ENCODE measurements around the gene KRTAP21-2.
"Not testable (repeated sequence)": the region's sequence is repeated elsewhere in the genome, so short reads cannot be mapped to it uniquely, and the experiment has no call there.

The KRTAP21-2 gene

GRCh38 chr21:30747159-30747558 is at the start of gene KRTAP21-2:
Gene KRTAP21-2 (minus strand): TSS chr21:30747259. CDS start chr21:30747202, 57 bp downstream.
- in situ Hi-C loops (cut with MboI; ENCODE audit: low sequenced_read_pairs) = no loop called here
- Histone ChIP-seq H3K27me3 (ENCODE audit: low read depth) (no peaks in the 10 kb centered on the region), H3K36me3 (replicated peaks) (no peaks in the 10 kb centered on the region), H3K9me3 (peaks cover 4% of the 10 kb centered on the region; the same call in 1 of the 2 replicates), H3K4me1 (no peaks in the 10 kb centered on the region), H3K4me3 (no peak within 1 kb of the TSS)
- no peak for DNase-seq (ENCODE audit: low spot score in 2 of 2)

- Histone ChIP-seq H3K36me3 (replicated peaks) (no peaks in the 10 kb centered on the region), H3K4me1 (no peaks in the 10 kb centered on the region), H3K27me3 (ENCODE audit: low read depth) (no peaks in the 10 kb centered on the region), H3K4me3 (no peak overlapping the region), H3K9me3 (peaks cover 2% of the 10 kb centered on the region; the same call in 1 of the 2 replicates)
- no peak for DNase-seq (ENCODE audit: low spot score in 2 of 2)
- in situ Hi-C loops (cut with MboI; ENCODE audit: low sequenced_read_pairs) = no loop called here
Observed at GRCh38 chr21:30793581-30794314, 46.7 kb upstream of the KRTAP21-2 start.

GRCh38 chr21:30779249-30779648 is 32.2 kb upstream of the KRTAP21-2 start:
- H3K4me1 ChIP-seq = no peaks in the 10 kb centered on the region

GRCh38 chr21:30769724-30770431 is 22.8 kb upstream of the KRTAP21-2 start:
- Histone ChIP-seq H3K4me1 (no peaks in the 10 kb centered on the region), H3K36me3 (replicated peaks) (no peaks in the 10 kb centered on the region), H3K27me3 (ENCODE audit: low read depth) (no peaks in the 10 kb centered on the region), H3K4me3 (no peak overlapping the region), H3K9me3 (0 out of 2 replicates have a peak, but pooled peaks cover 2% of the 10 kb centered on the region)
- DNase-seq (ENCODE audit: low spot score in 2 of 2) = no peak
- in situ Hi-C loops (cut with MboI; ENCODE audit: low sequenced_read_pairs) = no loop called here

More at GRCh38 chr21:30779249-30779648, 32.2 kb upstream of the KRTAP21-2 start:
- H3K27me3 ChIP-seq (ENCODE audit: low read depth) = no peaks in the 10 kb centered on the region
- H3K9me3 ChIP-seq = peaks cover 3% of the 10 kb centered on the region; the same call in 1 of the 2 replicates
- no peaks in the 10 kb centered on the region for H3K36me3 ChIP-seq (replicated peaks)
- no peak for DNase-seq (ENCODE audit: low spot score in 2 of 2)
- in situ Hi-C loops (cut with MboI; ENCODE audit: low sequenced_read_pairs) = no loop called here
- no peak overlapping the region for H3K4me3 ChIP-seq

GRCh38 chr21:30760776-30761175 is 13.7 kb upstream of the KRTAP21-2 start:
- Histone ChIP-seq H3K4me3 (no peak overlapping the region), H3K9me3 (peaks cover 4% of the 10 kb centered on the region; the same call in 1 of the 2 replicates), H3K4me1 (no peaks in the 10 kb centered on the region), H3K27me3 (ENCODE audit: low read depth) (no peaks in the 10 kb centered on the region), H3K36me3 (replicated peaks) (no peaks in the 10 kb centered on the region)
- DNase-seq (ENCODE audit: low spot score in 2 of 2) = no peak
- in situ Hi-C loops (cut with MboI; ENCODE audit: low sequenced_read_pairs) = no loop called here

GRCh38 chr21:30758306-30758705 is 11.2 kb upstream of the KRTAP21-2 start:
- no peaks in the 10 kb centered on the region for H3K27me3 ChIP-seq (ENCODE audit: low read depth)
- peaks cover 4% of the 10 kb centered on the region; the same call in 1 of the 2 replicates for H3K9me3 ChIP-seq
- no peak for DNase-seq (ENCODE audit: low spot score in 2 of 2)
- H3K4me3 ChIP-seq = no peak overlapping the region
- in situ Hi-C loops (cut with MboI; ENCODE audit: low sequenced_read_pairs) = no loop called here
- no peaks in the 10 kb centered on the region for H3K36me3 ChIP-seq (replicated peaks)
- H3K4me1 ChIP-seq = no peaks in the 10 kb centered on the region

GRCh38 chr21:30755328-30755727 is 8.3 kb upstream of the KRTAP21-2 start, which contains the start of gene KRTAP21-1:
Gene KRTAP21-1 (minus strand): TSS chr21:30755428. CDS start chr21:30755378, 50 bp downstream.
- H3K4me3 ChIP-seq; H3K9me3 ChIP-seq; H3K36me3 ChIP-seq (replicated peaks); H3K27me3 ChIP-seq (ENCODE audit: low read depth); DNase-seq (ENCODE audit: low spot score in 2 of 2); H3K4me1 ChIP-seq; in situ Hi-C loops (cut with MboI; ENCODE audit: low sequenced_read_pairs): not testable (repeated sequence)

- in situ Hi-C loops (cut with MboI; ENCODE audit: low sequenced_read_pairs) = no loop called here
- Histone ChIP-seq H3K9me3 (peaks cover 2% of the 10 kb centered on the region; the same call in 1 of the 2 replicates), H3K4me1 (no peaks in the 10 kb centered on the region; the same call in 1 of the 2 replicates), H3K4me3 (no peak overlapping the region), H3K36me3 (replicated peaks) (no peaks in the 10 kb centered on the region), H3K27me3 (ENCODE audit: low read depth) (no peaks in the 10 kb centered on the region)
- DNase-seq (ENCODE audit: low spot score in 2 of 2) = no peak
Observed at GRCh38 chr21:30740462-30740861, 6.6 kb downstream of the KRTAP21-2 start.

GRCh38 chr21:30733026-30733425 is 14.0 kb downstream of the KRTAP21-2 start:
- Histone ChIP-seq H3K27me3 (ENCODE audit: low read depth) (no peaks in the 10 kb centered on the region), H3K9me3 (no peaks in the 10 kb centered on the region; the same call in 1 of the 2 replicates), H3K4me1 (no peaks in the 10 kb centered on the region; the same call in 1 of the 2 replicates), H3K4me3 (no peak overlapping the region), H3K36me3 (replicated peaks) (no peaks in the 10 kb centered on the region)
- DNase-seq (ENCODE audit: low spot score in 2 of 2) = no peak
- in situ Hi-C loops (cut with MboI; ENCODE audit: low sequenced_read_pairs) = no loop called here

- peaks cover 9% of the 10 kb centered on the region; the same call in 1 of the 2 replicates for H3K9me3 ChIP-seq
- H3K4me3 ChIP-seq = no peak overlapping the region
- no peak for DNase-seq (ENCODE audit: low spot score in 2 of 2)
- in situ Hi-C loops (cut with MboI; ENCODE audit: low sequenced_read_pairs) = no loop called here
- H3K4me1 ChIP-seq = no peaks in the 10 kb centered on the region
- H3K27me3 ChIP-seq (ENCODE audit: low read depth) = no peaks in the 10 kb centered on the region
- no peaks in the 10 kb centered on the region for H3K36me3 ChIP-seq (replicated peaks)
Observed at GRCh38 chr21:30726726-30727125, 20.3 kb downstream of the KRTAP21-2 start.

GRCh38 chr21:30719401-30719800 is 27.7 kb downstream of the KRTAP21-2 start:
- in situ Hi-C loops (cut with MboI; ENCODE audit: low sequenced_read_pairs) = no loop called here
- Histone ChIP-seq H3K27me3 (ENCODE audit: low read depth) (no peaks in the 10 kb centered on the region), H3K36me3 (replicated peaks) (no peaks in the 10 kb centered on the region), H3K4me3 (no peak overlapping the region), H3K4me1 (no peaks in the 10 kb centered on the region), H3K9me3 (peaks cover 1% of the 10 kb centered on the region; the same call in 1 of the 2 replicates)
- no peak for DNase-seq (ENCODE audit: low spot score in 2 of 2)

- in situ Hi-C loops (cut with MboI; ENCODE audit: low sequenced_read_pairs) = no loop called here
- no peaks in the 10 kb centered on the region for H3K4me1 ChIP-seq
- H3K9me3 ChIP-seq = no peaks in the 10 kb centered on the region
- H3K4me3 ChIP-seq = no peak within 1 kb of the TSS
- DNase-seq (ENCODE audit: low spot score in 2 of 2) = no peak
- H3K27me3 ChIP-seq (ENCODE audit: low read depth) = no peaks in the 10 kb centered on the region
- H3K36me3 ChIP-seq (replicated peaks) = no peaks in the 10 kb centered on the region
Observed at GRCh38 chr21:30718239-30718909, 28.7 kb downstream of the KRTAP21-2 start, which contains the start of gene KRTAP21-3. Gene KRTAP21-3 (minus strand): TSS chr21:30718777. CDS start chr21:30718759, 18 bp downstream.

- in situ Hi-C loops (cut with MboI; ENCODE audit: low sequenced_read_pairs) = no loop called here
- Histone ChIP-seq H3K27me3 (ENCODE audit: low read depth) (no peaks in the 10 kb centered on the region), H3K9me3 (no peaks in the 10 kb centered on the region), H3K4me3 (no peak overlapping the region), H3K36me3 (replicated peaks) (no peaks in the 10 kb centered on the region), H3K4me1 (no peaks in the 10 kb centered on the region)
- no peak for DNase-seq (ENCODE audit: low spot score in 2 of 2)
Observed at GRCh38 chr21:30717105-30717504, 30.0 kb downstream of the KRTAP21-2 start.

Measured in HAP-1 (cell line).